ENCODE data around the gene HEG1.

Gene HEG1

DNA sequence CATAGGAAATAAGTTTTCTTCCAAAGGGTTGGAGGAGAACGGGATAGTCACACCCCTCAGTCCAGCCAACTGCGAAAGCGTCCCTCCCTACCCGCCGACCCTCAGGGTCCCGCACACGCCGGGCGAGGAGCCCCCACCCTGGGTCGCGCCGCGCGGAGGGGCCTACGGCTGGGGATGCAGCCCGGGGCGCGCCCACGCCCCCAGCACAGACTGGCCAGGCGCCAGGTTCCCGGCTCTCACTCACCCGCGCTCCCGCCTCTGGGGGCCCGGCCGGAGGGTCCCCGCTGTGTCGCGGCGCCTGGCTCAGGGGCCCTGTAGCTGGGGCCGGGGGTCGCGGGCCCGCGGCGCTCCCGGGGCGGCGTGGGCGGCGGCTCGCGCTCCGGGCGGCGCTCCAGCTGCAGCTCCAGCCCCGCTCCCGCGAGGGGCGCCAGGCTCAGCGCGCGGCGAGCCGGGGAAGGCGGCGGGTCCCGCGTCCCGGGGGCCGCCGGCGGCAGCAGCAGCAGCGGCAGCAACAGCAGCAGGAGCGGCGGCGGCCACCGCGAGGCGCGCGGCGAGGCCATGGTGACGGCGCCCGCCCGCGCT lies 375 bp downstream of the HEG1 start:
- TF ChIP-seq, protein P1, sequence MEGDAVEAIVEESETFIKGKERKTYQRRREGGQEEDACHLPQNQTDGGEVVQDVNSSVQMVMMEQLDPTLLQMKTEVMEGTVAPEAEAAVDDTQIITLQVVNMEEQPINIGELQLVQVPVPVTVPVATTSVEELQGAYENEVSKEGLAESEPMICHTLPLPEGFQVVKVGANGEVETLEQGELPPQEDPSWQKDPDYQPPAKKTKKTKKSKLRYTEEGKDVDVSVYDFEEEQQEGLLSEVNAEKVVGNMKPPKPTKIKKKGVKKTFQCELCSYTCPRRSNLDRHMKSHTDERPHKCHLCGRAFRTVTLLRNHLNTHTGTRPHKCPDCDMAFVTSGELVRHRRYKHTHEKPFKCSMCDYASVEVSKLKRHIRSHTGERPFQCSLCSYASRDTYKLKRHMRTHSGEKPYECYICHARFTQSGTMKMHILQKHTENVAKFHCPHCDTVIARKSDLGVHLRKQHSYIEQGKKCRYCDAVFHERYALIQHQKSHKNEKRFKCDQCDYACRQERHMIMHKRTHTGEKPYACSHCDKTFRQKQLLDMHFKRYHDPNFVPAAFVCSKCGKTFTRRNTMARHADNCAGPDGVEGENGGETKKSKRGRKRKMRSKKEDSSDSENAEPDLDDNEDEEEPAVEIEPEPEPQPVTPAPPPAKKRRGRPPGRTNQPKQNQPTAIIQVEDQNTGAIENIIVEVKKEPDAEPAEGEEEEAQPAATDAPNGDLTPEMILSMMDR (IDR thresholded peaks at IDR 0.05; ENCODE audit: insufficient read depth, low read length, missing control alignments) = no peak
- ChIA-PET CTCF (no interaction called here), POLR2A (no interaction called here)
- DNase-seq (ENCODE audit: low read depth, low spot score) = no peak
- peak overlapping the region; percentile 86 for H3K4me3 ChIP-seq (ENCODE audit: low read depth, low read length)

DNA sequence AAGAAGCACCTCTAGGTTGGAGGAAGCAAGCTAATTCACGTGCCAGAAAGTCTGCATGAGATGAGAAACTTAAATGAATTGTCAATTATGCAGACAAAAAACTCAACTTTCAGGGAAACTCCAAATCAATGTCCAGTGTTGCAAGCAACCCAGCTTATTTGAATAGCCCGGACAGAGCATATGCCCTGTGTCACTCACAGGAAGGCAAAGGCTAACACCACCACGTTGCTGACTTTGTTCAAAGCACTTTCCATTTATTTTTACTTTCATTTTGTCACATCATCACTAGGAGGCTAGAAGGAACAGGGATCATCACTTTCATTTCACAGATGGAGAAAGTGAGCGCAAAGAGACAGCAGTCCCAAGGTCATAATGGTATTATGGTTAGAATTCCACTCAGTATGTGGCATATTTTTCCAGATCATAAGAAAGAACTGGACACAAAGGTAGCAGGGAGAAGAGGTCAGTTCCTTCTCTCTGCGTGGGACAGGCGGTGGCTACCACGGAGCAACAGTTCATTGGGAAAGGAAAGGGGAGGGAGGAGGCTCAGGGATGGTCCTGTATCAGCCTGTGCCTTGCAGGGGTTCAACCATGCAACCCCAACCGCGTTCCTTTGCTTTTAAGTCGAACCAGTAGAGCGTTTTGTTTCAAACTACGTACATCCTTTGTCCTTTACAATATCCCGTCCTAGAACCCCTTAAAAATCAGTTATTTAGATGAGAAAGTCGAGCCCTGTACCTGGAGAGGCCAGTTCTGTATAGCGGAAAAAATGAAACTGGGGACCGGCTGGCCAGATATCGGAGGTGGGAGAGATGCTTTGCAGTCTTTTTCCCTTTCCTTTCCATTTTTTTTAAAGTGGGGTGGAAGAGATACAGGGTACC lies 1.1 kb downstream of the HEG1 start:
- no peak for DNase-seq (ENCODE audit: low read depth, low spot score)
- ChIA-PET CTCF (interaction anchor here (0.9 to 1.1 kb wide), 3 partner anchors 74 to 384 kb away, joined by 3 read pairs; no protein-coding TSS in a partner anchor), POLR2A (interaction anchor here (0.5 to 1.2 kb wide), 3 partner anchors 8 to 75 kb away, joined by 3 to 4 read pairs (median 3); no protein-coding TSS in a partner anchor)
- peak overlapping the region; percentile 86 for H3K4me3 ChIP-seq (ENCODE audit: low read depth, low read length)
- TF ChIP-seq, protein P1 (IDR thresholded peaks at IDR 0.05; ENCODE audit: insufficient read depth, low read length, missing control alignments) = no peak

DNA sequence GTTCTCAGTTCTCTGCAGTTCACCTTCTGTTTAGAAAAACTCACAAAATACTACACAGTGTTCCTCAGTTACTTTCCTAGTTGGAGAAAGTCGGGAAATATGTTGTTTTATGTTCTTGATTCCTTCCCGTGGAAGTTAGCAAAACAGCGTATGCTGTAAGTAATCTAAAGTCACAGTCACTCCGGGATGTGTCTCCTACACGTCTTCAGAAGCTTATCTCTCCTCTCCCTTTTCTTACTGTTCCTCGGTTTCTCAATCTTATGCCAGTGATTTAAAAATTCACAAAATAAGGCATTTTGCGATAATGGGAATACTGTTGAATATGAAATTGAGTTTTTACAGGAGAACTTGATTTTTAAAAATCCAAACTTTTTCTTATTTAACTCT lies 1.7 kb downstream of the HEG1 start:
- TF ChIP-seq, protein P1 (IDR thresholded peaks at IDR 0.05; ENCODE audit: insufficient read depth, low read length, missing control alignments) = no peak
- POLR2A ChIA-PET = interaction anchor here (0.9 to 1.2 kb wide), 2 partner anchors 9 to 57 kb away, joined by 3 to 4 read pairs; no protein-coding TSS in a partner anchor
- H3K4me3 ChIP-seq (ENCODE audit: low read depth, low read length) = peak overlapping the region; percentile 86
- DNase-seq (ENCODE audit: low read depth, low spot score) = no peak
- CTCF ChIA-PET = interaction anchor here (0.9 to 1.1 kb wide), 3 partner anchors 75 to 384 kb away, joined by 3 read pairs; no protein-coding TSS in a partner anchor

DNA sequence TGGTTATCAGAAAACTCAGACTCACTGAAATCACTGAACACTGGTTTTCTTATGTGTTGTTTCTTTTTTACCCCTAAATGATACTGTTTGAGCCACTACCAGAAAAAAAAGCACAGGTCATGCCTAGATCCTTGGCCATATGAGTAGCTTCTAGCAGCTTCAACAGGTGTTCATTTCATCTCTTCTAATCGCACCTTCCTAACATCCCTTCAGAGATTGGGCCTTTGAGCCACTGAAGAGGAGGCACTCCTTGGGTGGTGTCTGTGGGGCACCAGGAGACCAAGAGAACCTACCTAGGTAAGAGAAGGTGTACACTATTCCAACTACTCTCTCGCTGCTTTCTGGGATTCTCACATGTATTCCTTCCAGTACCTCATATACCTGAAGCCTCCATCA lies 2.5 kb downstream of the HEG1 start:
- H3K4me3 ChIP-seq (ENCODE audit: low read depth, low read length) = peak overlapping the region; percentile 86
- POLR2A ChIA-PET = interaction anchor here (0.7 to 2.6 kb wide), 5 partner anchors 10 to 76 kb away, joined by 3 to 16 read pairs (median 6); no protein-coding TSS in a partner anchor
- CTCF ChIA-PET = interaction anchor here (1.1 to 1.3 kb wide), 3 partner anchors 14 to 383 kb away, joined by 3 to 4 read pairs (median 3); no protein-coding TSS in a partner anchor
- no peak for DNase-seq (ENCODE audit: low read depth, low spot score)
- TF ChIP-seq, protein P1 (IDR thresholded peaks at IDR 0.05; ENCODE audit: insufficient read depth, low read length, missing control alignments) = no peak

DNA sequence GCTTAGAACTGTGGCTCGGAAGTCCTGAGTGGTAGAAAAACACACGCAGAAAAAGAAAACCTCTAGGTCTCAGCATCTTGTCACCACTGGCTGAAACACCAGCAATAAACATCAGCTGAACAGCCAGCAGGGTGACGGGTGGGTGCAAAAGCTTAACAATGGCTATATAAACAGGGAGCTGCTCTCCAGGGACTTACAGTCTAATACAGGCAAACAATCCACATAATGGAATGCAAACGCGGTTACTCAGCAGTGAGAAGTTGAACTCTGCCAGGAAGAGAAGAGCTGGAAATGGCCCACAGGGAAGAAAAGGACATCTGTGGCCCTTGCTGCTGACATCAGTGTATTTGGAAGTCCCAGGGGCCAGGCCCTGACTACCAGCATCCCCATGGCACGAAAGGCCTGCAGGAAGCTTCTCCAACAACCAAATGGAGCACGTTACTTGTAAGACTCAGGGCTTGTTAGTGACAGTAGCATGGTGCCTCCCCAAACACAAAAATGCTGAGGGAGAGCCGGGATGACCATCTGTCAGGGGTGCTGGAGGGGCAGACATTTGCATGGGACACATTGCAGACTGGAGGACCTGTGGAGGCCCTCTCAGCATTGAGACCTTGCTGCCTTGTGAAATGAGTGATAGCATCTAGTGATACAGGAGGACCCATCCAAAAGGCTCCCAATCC lies 3.0 kb downstream of the HEG1 start:
- ChIA-PET POLR2A (interaction anchor here (0.7 to 2.6 kb wide), 8 partner anchors 10 to 88 kb away, joined by 3 to 16 read pairs (median 5); no protein-coding TSS in a partner anchor), CTCF (interaction anchor here (1.0 to 1.3 kb wide), 3 partner anchors 10 to 384 kb away, joined by 3 to 4 read pairs (median 3); no protein-coding TSS in a partner anchor)
- TF ChIP-seq, protein P1 (IDR thresholded peaks at IDR 0.05; ENCODE audit: insufficient read depth, low read length, missing control alignments) = no peak
- peak overlapping the region; percentile 86 for H3K4me3 ChIP-seq (ENCODE audit: low read depth, low read length)
- peak; percentile 74 for DNase-seq (ENCODE audit: low read depth, low spot score)

Measured in AG04449 (cell line).